GM19395 (cell line): ENCODE measurements around the gene KCTD5.
"Not testable (repeated sequence)": the region's sequence is repeated elsewhere in the genome, so short reads cannot be mapped to it uniquely, and the experiment has no call there.

Source experiments
- ATAC-seq: cut with Tn5 transposase; IDR thresholded peaks from one replicate; pipeline ENCODE4 v1.9.1; 2021; ENCODE audit warnings: mild to moderate bottlenecking, moderate library complexity; ENCODE audit not compliant: unreplicated experiment

KCTD5 gene

GRCh38 chr16:2682209-2683021 lies at the start of gene KCTD5:
Gene KCTD5, plus strand, starts transcription at chr16:2682523. Its CDS starts 26 bp downstream, at chr16:2682549.
- ATAC-seq = peak; percentile 59

GRCh38 chr16:2639071-2639721 lies 43.1 kb upstream of the KCTD5 start:
- not testable (repeated sequence) for ATAC-seq

- ATAC-seq = not testable (repeated sequence)
Observed at GRCh38 chr16:2639722-2640072, 42.6 kb upstream of the KCTD5 start.

GRCh38 chr16:2642561-2642960 lies 39.8 kb upstream of the KCTD5 start:
- ATAC-seq = not testable (repeated sequence)

GRCh38 chr16:2644754-2645453 lies 37.4 kb upstream of the KCTD5 start:
- ATAC-seq = not testable (repeated sequence)

- ATAC-seq = not testable (repeated sequence)
Observed at GRCh38 chr16:2651268-2651871, 31.0 kb upstream of the KCTD5 start.

GRCh38 chr16:2653915-2654314 lies 28.4 kb upstream of the KCTD5 start:
- not testable (repeated sequence) for ATAC-seq

- ATAC-seq = not testable (repeated sequence)
Observed at GRCh38 chr16:2654949-2655348, 27.4 kb upstream of the KCTD5 start.

GRCh38 chr16:2656985-2657384 lies 25.3 kb upstream of the KCTD5 start:
- ATAC-seq = no peak

GRCh38 chr16:2657803-2658202 lies 24.5 kb upstream of the KCTD5 start:
- ATAC-seq = not testable (repeated sequence)

GRCh38 chr16:2659560-2659959 lies 22.8 kb upstream of the KCTD5 start:
- not testable (repeated sequence) for ATAC-seq

- not testable (repeated sequence) for ATAC-seq
Observed at GRCh38 chr16:2660014-2660662, 22.2 kb upstream of the KCTD5 start.

GRCh38 chr16:2660755-2661373 lies 21.5 kb upstream of the KCTD5 start:
- not testable (repeated sequence) for ATAC-seq

- ATAC-seq = no peak
Observed at GRCh38 chr16:2663553-2664546, 18.5 kb upstream of the KCTD5 start.

- ATAC-seq = no peak
Observed at GRCh38 chr16:2664574-2664982, 17.7 kb upstream of the KCTD5 start.

- ATAC-seq = not testable (repeated sequence)
Observed at GRCh38 chr16:2666671-2667070, 15.7 kb upstream of the KCTD5 start.

- not testable (repeated sequence) for ATAC-seq
Observed at GRCh38 chr16:2669587-2669986, 12.7 kb upstream of the KCTD5 start.

GRCh38 chr16:2670017-2670416 lies 12.3 kb upstream of the KCTD5 start:
- ATAC-seq = not testable (repeated sequence)

- ATAC-seq = not testable (repeated sequence)
Observed at GRCh38 chr16:2671193-2671592, 11.1 kb upstream of the KCTD5 start.
